MCF 10A (cell line): ENCODE results near the gene B9D2. TPM values are rescaled to one million over a fixed set of nuclear protein-coding genes. Genes with fewer than 3 reads are reported as not detected.
A peak's percentile ranks its signal among the peaks of the same experiment; 100 is the strongest.

Experiments used
- BruUV-seq: library from RNA; stranded (reverse); fragments of 400-500 nt; replicated peaks from 2 replicates; lab custom pipeline; 2021; lab: Mats Ljungman, UMichigan
- CTCF ChIA-PET: fragments of 300-600 bp; sonication (Branson Sonifier 250); formaldehyde crosslinking; extraction: SDS; loops from one replicate; lab custom pipeline; 2021; ENCODE audit warnings: antibody characterized with exemption, inconsistent platforms; lab: Yijun Ruan, JAX
- POLR2A ChIA-PET: fragments of 300-600, 350-650 bp; sonication (Branson Sonifier 250); formaldehyde crosslinking; extraction: SDS; loops from one replicate; lab custom pipeline; 2020; ENCODE audit warnings: antibody characterized with exemption, inconsistent platforms; lab: Yijun Ruan, JAX
- DNase-seq: peaks from one replicate; pipeline ENCODE4 v3.0.0-alpha.2; 2018; ENCODE audit not compliant: unreplicated experiment
- H3K27ac Mint-ChIP-seq: one replicate; pipeline ENCODE4 v1.8.0; 2022; ENCODE audit warnings: mild to moderate bottlenecking, low read depth, mixed read lengths; ENCODE audit not compliant: unreplicated experiment
- H3K27me3 Mint-ChIP-seq: one replicate; pipeline ENCODE4 v1.8.0; 2022; ENCODE audit warnings: mixed read lengths; ENCODE audit not compliant: insufficient read depth, unreplicated experiment
- H3K36me3 Mint-ChIP-seq: one replicate; pipeline ENCODE4 v1.8.0; 2022; ENCODE audit warnings: mild to moderate bottlenecking, moderate library complexity, mixed read lengths; ENCODE audit not compliant: insufficient read depth, unreplicated experiment
- H3K4me1 Mint-ChIP-seq: one replicate; pipeline ENCODE4 v1.8.0; 2022; ENCODE audit warnings: mixed read lengths; ENCODE audit not compliant: insufficient read depth, unreplicated experiment
- H3K4me3 Mint-ChIP-seq: one replicate; pipeline ENCODE4 v1.8.0; 2022; ENCODE audit warnings: mild to moderate bottlenecking, moderate library complexity, mixed read lengths; ENCODE audit not compliant: unreplicated experiment
- H3K9me3 Mint-ChIP-seq: one replicate; pipeline ENCODE4 v1.8.0; 2022; ENCODE audit warnings: mixed read lengths; ENCODE audit not compliant: unreplicated experiment
- CTCF ChIP-seq: fragments of 200-600 bp; IDR thresholded peaks from one replicate; pipeline ENCODE4 v1.8.0; 2022; ENCODE audit warnings: antibody characterized with exemption, mild to moderate bottlenecking; ENCODE audit not compliant: unreplicated experiment
- intact Hi-C: fragments of 100-400 bp; cut with micrococcal nuclease; formaldehyde crosslinking; loops from 2 replicates; pipeline ENCODE4 v1.14.1; 2022
- total RNA-seq: library from RNA; stranded (reverse); gene quantifications from 2 replicates; pipeline ENCODE4 v1.2.3, GENCODE V29; 2022

The B9D2 gene
- total RNA-seq, 1 experiment from 2014 or later, result 5.7 TPM

- ChIA-PET CTCF (no interaction called here), POLR2A (no interaction called here)
- no peak for TF ChIP-seq CTCF
- Mint-ChIP-seq H3K27ac (no peak overlapping the region), H3K36me3 (peaks cover 18% of the 10 kb centered on the region), H3K27me3 (no peaks in the 10 kb centered on the region), H3K9me3 (no peaks in the 10 kb centered on the region), H3K4me1 (peaks cover 36% of the 10 kb centered on the region), H3K4me3 (no peak overlapping the region)
- DNase-seq, result no peak
- no TSS peak for BruUV-seq
- intact Hi-C loops, result no loop called here
Observed at GRCh38 chr19:41330481-41330880, 33.5 kb downstream of the B9D2 start.

GRCh38 chr19:41328842-41329225 is 35.1 kb downstream of the B9D2 start:
- intact Hi-C loops, result loop anchor here (10.0 kb wide), 1 partner anchor 246 kb away; the partner anchor contains the start of gene CEACAM21
- Mint-ChIP-seq H3K27ac (no peak overlapping the region), H3K4me1 (peaks cover 46% of the 10 kb centered on the region), H3K27me3 (no peaks in the 10 kb centered on the region), H3K4me3 (no peak overlapping the region), H3K9me3 (no peaks in the 10 kb centered on the region), H3K36me3 (peaks cover 24% of the 10 kb centered on the region)
- POLR2A ChIA-PET, result interaction anchor here (0.6 to 2.7 kb wide), 7 partner anchors 18 to 1482 kb away, joined by 3 to 20 read pairs (median 4); partner anchors contain the start of genes CCDC97, DMAC2 and TGFB1
- CTCF ChIA-PET, result interaction anchor here (0.7 kb wide), 1 partner anchor 21 kb away, joined by 6 read pairs; no protein-coding TSS in a partner anchor
- no peak for TF ChIP-seq CTCF
- no peak for DNase-seq
- no TSS peak for BruUV-seq

GRCh38 chr19:41328157-41328841 is 35.6 kb downstream of the B9D2 start:
- Mint-ChIP-seq H3K27me3 (no peaks in the 10 kb centered on the region), H3K4me3 (peak overlapping the region; percentile 71), H3K36me3 (peaks cover 25% of the 10 kb centered on the region), H3K4me1 (peaks cover 48% of the 10 kb centered on the region), H3K27ac (no peak overlapping the region), H3K9me3 (no peaks in the 10 kb centered on the region)
- no peak for TF ChIP-seq CTCF
- no peak for DNase-seq
- intact Hi-C loops, result loop anchor here (10.0 kb wide), 1 partner anchor 247 kb away; the partner anchor contains the start of gene CEACAM21
- no TSS peak for BruUV-seq
- POLR2A ChIA-PET, result interaction anchor here (0.6 to 2.7 kb wide), 13 partner anchors 11 to 1482 kb away, joined by 3 to 20 read pairs (median 4); partner anchors contain the start of genes B9D2, CCDC97, DMAC2 and TGFB1
- CTCF ChIA-PET, result interaction anchor here (1.4 kb wide), 1 partner anchor 17 kb away, joined by 4 read pairs; no protein-coding TSS in a partner anchor

GRCh38 chr19:41327576-41328156 is 36.3 kb downstream of the B9D2 start:
- TF ChIP-seq CTCF, result no peak
- Mint-ChIP-seq H3K9me3 (no peaks in the 10 kb centered on the region), H3K4me1 (peaks cover 54% of the 10 kb centered on the region), H3K27me3 (no peaks in the 10 kb centered on the region), H3K27ac (peak overlapping the region; percentile 41), H3K4me3 (peak overlapping the region; percentile 71), H3K36me3 (peaks cover 32% of the 10 kb centered on the region)
- peak; percentile 92 for DNase-seq
- ChIA-PET CTCF (interaction anchor here (1.1 to 1.4 kb wide), 2 partner anchors 16 to 75 kb away, joined by 3 to 4 read pairs; no protein-coding TSS in a partner anchor), POLR2A (interaction anchor here (0.6 to 2.7 kb wide), 14 partner anchors 10 to 227 kb away, joined by 3 to 20 read pairs (median 6); partner anchors contain the start of genes B9D2, CCDC97, HNRNPUL1 and TGFB1)
- intact Hi-C loops, result loop anchor here (2.0 to 10.0 kb wide), 2 partner anchors 25 to 247 kb away; partner anchors contain the start of genes CEACAM21 and TGFB1
- BruUV-seq, result no TSS peak
